NCI-H82 treated with DMSO at 0.1 percent for 48 hours (cell line): ENCODE data around the gene CCNA2.

Experiments
- DNase-seq: peaks from one replicate; lab custom pipeline; 2025; ENCODE audit not compliant: unreplicated experiment; lab: John Stamatoyannopoulos, UW

Gene CCNA2

GRCh38 chr4:121823505-121824170, at the start of gene CCNA2:
Gene CCNA2 (minus strand): TSS chr4:121823883. CDS start chr4:121823628, 255 bp downstream.
- DNase-seq: peak; percentile 94

GRCh38 chr4:121869841-121870822, 46.4 kb upstream of the CCNA2 start, which contains the start of gene BBS7:
Gene BBS7 (minus strand): TSS chr4:121870474. CDS start chr4:121870313, 161 bp downstream.
- DNase-seq: peak; percentile 85

GRCh38 chr4:121863799-121864198, 40.1 kb upstream of the CCNA2 start:
- no peak for DNase-seq

GRCh38 chr4:121861426-121861825, 37.7 kb upstream of the CCNA2 start:
- no peak for DNase-seq

- no peak for DNase-seq
Observed at GRCh38 chr4:121860121-121860520, 36.4 kb upstream of the CCNA2 start.

- no peak for DNase-seq
Observed at GRCh38 chr4:121851354-121851753, 27.7 kb upstream of the CCNA2 start.

- DNase-seq: no peak
Observed at GRCh38 chr4:121846662-121847061, 23.0 kb upstream of the CCNA2 start.

GRCh38 chr4:121842862-121843261, 19.2 kb upstream of the CCNA2 start:
- DNase-seq: no peak

GRCh38 chr4:121838136-121838535, 14.5 kb upstream of the CCNA2 start:
- DNase-seq: no peak

GRCh38 chr4:121829511-121829910, 5.8 kb upstream of the CCNA2 start:
- DNase-seq: no peak

- no peak for DNase-seq
Observed at GRCh38 chr4:121827853-121828252, 4.2 kb upstream of the CCNA2 start.

- peak; percentile 46 for DNase-seq
Observed at GRCh38 chr4:121824950-121825349, 1.3 kb upstream of the CCNA2 start.

- DNase-seq: no peak
Observed at GRCh38 chr4:121824171-121824527, 466 bp upstream of the CCNA2 start.

- no peak for DNase-seq
Observed at GRCh38 chr4:121822796-121823504, 733 bp downstream of the CCNA2 start.

GRCh38 chr4:121822047-121822446, 1.6 kb downstream of the CCNA2 start:
- DNase-seq: no peak

- DNase-seq: no peak
Observed at GRCh38 chr4:121819216-121819965, 4.3 kb downstream of the CCNA2 start.

- no peak for DNase-seq
Observed at GRCh38 chr4:121818215-121818614, 5.5 kb downstream of the CCNA2 start.

- no peak for DNase-seq
Observed at GRCh38 chr4:121817701-121818100, 6.0 kb downstream of the CCNA2 start.

- DNase-seq: no peak
Observed at GRCh38 chr4:121817006-121817405, 6.7 kb downstream of the CCNA2 start.

GRCh38 chr4:121814756-121815155, 8.9 kb downstream of the CCNA2 start:
- no peak for DNase-seq

- DNase-seq: no peak
Observed at GRCh38 chr4:121811122-121811521, 12.6 kb downstream of the CCNA2 start.
